HepG2 (cell line): ENCODE measurements around the gene IGFBP5. TPM values are rescaled to one million over a fixed set of nuclear protein-coding genes. Genes with fewer than 3 reads are reported as not detected.

ENCODE experiments used
- ATF3 ChIP-seq: sonication (generic); formaldehyde crosslinking; IDR thresholded peaks from 2 replicates; pipeline ENCODE4 v1.4.0; 2020; ENCODE audit warnings: missing genetic modification reagents
- ATM ChIP-seq: fragments of 450-650 bp; IDR thresholded peaks from 2 replicates; pipeline ENCODE4 v1.7.1; 2017; ENCODE audit warnings: mild to moderate bottlenecking, borderline replicate concordance
- CC2D1A ChIP-seq: sonication (generic); formaldehyde crosslinking; IDR thresholded peaks from 2 replicates; pipeline ENCODE4 v1.8.1; 2023; ENCODE audit warnings: mild to moderate bottlenecking, missing genetic modification reagents
- CREM ChIP-seq, 2 experiments: sonication (generic) in 1 of 2; formaldehyde crosslinking in 1 of 2; IDR thresholded peaks; 2 replicates each; pipeline versions ENCODE4 v1.4.0 to v1.6.1; 2016 to 2020; ENCODE audit warnings: antibody characterized with exemption in 1 of 2, mild to moderate bottlenecking in 1 of 2, missing genetic modification reagents in 1 of 2
- EZH2 ChIP-seq: conservative IDR thresholded peaks from 2 replicates; pipeline ENCODE4 v1.6.1; 2012; ENCODE audit warnings: mild to moderate bottlenecking, low read depth, low read length, moderate library complexity
- FOXA3 ChIP-seq: IDR thresholded peaks from 2 replicates; pipeline ENCODE4 v1.6.1; 2016; ENCODE audit warnings: missing genetic modification reagents, missing compliant biosample characterization
- MTA3 ChIP-seq: sonication (generic); formaldehyde crosslinking; IDR thresholded peaks from 2 replicates; pipeline ENCODE4 v1.4.0; 2020; ENCODE audit warnings: missing genetic modification reagents
- NFIC ChIP-seq: IDR thresholded peaks from 2 replicates; pipeline ENCODE4 v1.6.1; 2012; ENCODE audit warnings: mild to moderate bottlenecking, low read length, inconsistent platforms
- NRL ChIP-seq: sonication (generic); formaldehyde crosslinking; IDR thresholded peaks from 2 replicates; pipeline ENCODE4 v1.5.0; 2020; ENCODE audit warnings: missing genetic modification reagents, mild to moderate bottlenecking, moderate library complexity, borderline replicate concordance
- RORA ChIP-seq: sonication (generic); formaldehyde crosslinking; IDR thresholded peaks from 2 replicates; pipeline ENCODE4 v1.5.0; 2020; ENCODE audit warnings: mild to moderate bottlenecking, missing genetic modification reagents, moderate library complexity
- ZBTB21 ChIP-seq: sonication (generic); formaldehyde crosslinking; IDR thresholded peaks from 2 replicates; pipeline ENCODE4 v1.4.0; 2020; ENCODE audit warnings: missing genetic modification reagents
- ZBTB3 ChIP-seq: sonication (generic); formaldehyde crosslinking; IDR thresholded peaks from 2 replicates; pipeline ENCODE4 v1.4.0; 2020; ENCODE audit warnings: low read depth, mild to moderate bottlenecking, moderate library complexity, missing genetic modification reagents, borderline replicate concordance
- ZFAT ChIP-seq: sonication (generic); formaldehyde crosslinking; conservative IDR thresholded peaks from 2 replicates; pipeline ENCODE4 v1.8.1; 2023; ENCODE audit warnings: missing genetic modification reagents, inconsistent platforms
- ZNF12 ChIP-seq: sonication (generic); formaldehyde crosslinking; IDR thresholded peaks from 2 replicates; pipeline ENCODE4 v1.5.0; 2020; ENCODE audit warnings: missing genetic modification reagents
- ZNF318 ChIP-seq: sonication (generic); formaldehyde crosslinking; IDR thresholded peaks from 2 replicates; pipeline ENCODE4 v1.4.0; 2020; ENCODE audit warnings: mild to moderate bottlenecking, missing genetic modification reagents
- ZNF547 ChIP-seq: sonication (generic); formaldehyde crosslinking; IDR thresholded peaks from 2 replicates; pipeline ENCODE4 v1.5.1; 2020; ENCODE audit warnings: mild to moderate bottlenecking, missing genetic modification reagents
- ZNF615 ChIP-seq: sonication (generic); formaldehyde crosslinking; IDR thresholded peaks from 2 replicates; pipeline ENCODE4 v1.5.0; 2020; ENCODE audit warnings: mild to moderate bottlenecking, missing genetic modification reagents, borderline replicate concordance
- ZNF616 ChIP-seq: sonication (generic); formaldehyde crosslinking; IDR thresholded peaks from 2 replicates; pipeline ENCODE4 v1.5.0; 2020; ENCODE audit warnings: low read depth, mild to moderate bottlenecking, missing genetic modification reagents
- ZNF761 ChIP-seq: sonication (generic); formaldehyde crosslinking; conservative IDR thresholded peaks from 2 replicates; pipeline ENCODE4 v1.4.0; 2020; ENCODE audit warnings: mild to moderate bottlenecking, missing genetic modification reagents
- ZNF883 ChIP-seq: sonication (generic); formaldehyde crosslinking; IDR thresholded peaks from 2 replicates; pipeline ENCODE4 v1.5.1; 2020; ENCODE audit warnings: mild to moderate bottlenecking, missing genetic modification reagents; ENCODE audit errors: not compliant biosample characterization
- ZSCAN31 ChIP-seq: sonication (generic); formaldehyde crosslinking; IDR thresholded peaks from 2 replicates; pipeline ENCODE4 v1.5.0; 2020; ENCODE audit warnings: low read depth, mild to moderate bottlenecking, missing genetic modification reagents
- polyA plus RNA-seq, 8 experiments: library from polyadenylated mRNA; depleted of rRNA in 3 of 8; stranded (reverse) in 7 of 8; unstranded in 1 of 8; fragments of >200 nt; fragmentation: Illumina TruSeq in 4 of 8; extraction: Trizol in 4 of 8; gene quantifications; 2 replicates each; pipeline versions ENCODE4 v1.2.1 to v1.2.3, GENCODE V29; 2011 to 2016; ENCODE audit warnings: low read depth in 4 of 8, missing spikeins in 1 of 8, mixed read lengths in 1 of 8; ENCODE audit not compliant: insufficient read depth in 1 of 8
- total RNA-seq, 5 experiments: library from RNA; depleted of rRNA; stranded (reverse); fragments of >200 nt; fragmentation: Illumina TruSeq; extraction: Trizol; gene quantifications; 2 replicates each; pipeline ENCODE4 v1.2.3, GENCODE V29; 2016; ENCODE audit warnings: low read depth in 1 of 5
- TF ChIP-seq, protein P1 (sequence below): sonication (generic); formaldehyde crosslinking; IDR thresholded peaks from 2 replicates; pipeline ENCODE4 v1.4.0; 2020; ENCODE audit warnings: missing genetic modification reagents, low read depth, mild to moderate bottlenecking, borderline replicate concordance

Gene IGFBP5
- total and polyA plus RNA-seq, 2 of the 13 experiments (the other 11 are each of a cell fraction or from before 2014, with no cell fraction given) = 0.15 TPM; not detected in 1

DNA sequence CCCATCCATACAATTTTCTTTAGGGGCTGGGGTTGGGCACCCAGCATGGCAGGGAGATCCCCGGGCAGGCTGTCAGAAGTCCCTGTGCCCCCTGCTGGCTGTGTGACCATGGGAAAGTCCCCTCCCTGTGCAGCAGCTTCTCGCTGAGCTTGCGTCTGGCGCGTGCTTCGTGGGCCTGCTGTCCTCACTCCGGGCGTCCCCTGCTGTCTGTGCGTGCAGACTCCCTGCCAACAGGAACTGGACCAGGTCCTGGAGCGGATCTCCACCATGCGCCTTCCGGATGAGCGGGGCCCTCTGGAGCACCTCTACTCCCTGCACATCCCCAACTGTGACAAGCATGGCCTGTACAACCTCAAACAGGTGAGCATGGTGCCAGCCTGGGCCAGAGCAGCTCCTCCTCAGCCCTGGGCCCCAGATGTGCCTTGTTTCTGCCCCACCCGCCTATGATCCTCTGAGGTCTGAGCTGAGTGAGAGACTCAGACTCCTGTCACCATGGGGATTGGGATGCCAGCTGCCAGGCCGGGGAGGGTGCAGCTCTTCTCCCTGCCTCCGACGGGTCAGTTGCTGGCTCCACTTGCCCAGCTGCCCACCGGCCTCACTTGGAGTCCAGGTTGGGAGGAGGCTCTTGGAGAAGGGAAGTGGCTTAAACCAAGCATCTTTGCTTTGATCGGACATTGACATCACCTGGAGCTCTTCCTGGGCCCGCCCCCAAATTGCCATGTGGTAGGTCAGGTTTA is 33.5 kb downstream of the IGFBP5 start (continued):
- TF ChIP-seq EZH2 = no peak
- no peak for TF ChIP-seq NFIC
- no peak for TF ChIP-seq ZNF318 (CRISPR knock-in tag)
- no peak for TF ChIP-seq MTA3 (CRISPR knock-in tag)
- TF ChIP-seq CC2D1A = no peak
- no peak for TF ChIP-seq NRL
- TF ChIP-seq ATF3 (CRISPR knock-in tag) = no peak
- no peak for TF ChIP-seq ZBTB3 (CRISPR knock-in tag)
- no peak for TF ChIP-seq ZNF616
- no peak for TF ChIP-seq ZNF12 (CRISPR knock-in tag)
- TF ChIP-seq ZNF547 (CRISPR knock-in tag) = no peak
- no peak for TF ChIP-seq ZBTB21 (CRISPR knock-in tag)
- TF ChIP-seq ZSCAN31 = no peak
- no peak for TF ChIP-seq RORA (CRISPR knock-in tag)
- TF ChIP-seq ATM = no peak
- no peak for TF ChIP-seq ZNF761 (CRISPR knock-in tag)
- no peak for TF ChIP-seq ZNF883 (CRISPR knock-in tag)
- no peak for TF ChIP-seq CREM (IDR thresholded peaks at IDR 0.05)
- no peak for TF ChIP-seq CREM (CRISPR knock-in tag; IDR thresholded peaks at IDR 0.05)
- TF ChIP-seq, protein P1, sequence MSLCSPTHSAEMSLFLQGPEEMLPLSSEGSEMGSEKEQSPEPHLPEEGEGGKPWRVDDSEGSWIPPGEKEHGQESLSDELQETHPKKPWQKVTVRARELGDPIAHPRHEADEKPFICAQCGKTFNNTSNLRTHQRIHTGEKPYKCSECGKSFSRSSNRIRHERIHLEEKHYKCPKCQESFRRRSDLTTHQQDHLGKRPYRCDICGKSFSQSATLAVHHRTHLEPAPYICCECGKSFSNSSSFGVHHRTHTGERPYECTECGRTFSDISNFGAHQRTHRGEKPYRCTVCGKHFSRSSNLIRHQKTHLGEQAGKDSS (CRISPR knock-in tag) = no peak
- TF ChIP-seq FOXA3 (CRISPR knock-in tag) = no peak
- TF ChIP-seq ZNF615 (CRISPR knock-in tag) = no peak
- no peak for TF ChIP-seq ZFAT (CRISPR knock-in tag)
